ENCODE results near the gene RELA.

The RELA gene

GRCh38 chr11:65657426-65657825, 5.3 kb downstream of the RELA start:
- Histone ChIP-seq H3K27ac (no peak overlapping the region), H3K27me3 (ENCODE audit: control insufficient read depth, insufficient read depth, low read length) (no peaks in the 10 kb centered on the region), H3K9ac (no peak overlapping the region), H3K9me3 (ENCODE audit: control insufficient read depth, low read length) (no peaks in the 10 kb centered on the region), H3K36me3 (ENCODE audit: control insufficient read depth, insufficient read depth, low read length) (no peaks in the 10 kb centered on the region), H2AFZ (no peak overlapping the region), H3K79me2 (no peaks in the 10 kb centered on the region), H3K4me1 (peaks cover 6% of the 10 kb centered on the region), H3K4me3 (ENCODE audit: low read depth, low read length) (no peak overlapping the region), H3K4me2 (ENCODE audit: low read length) (no peak overlapping the region)
- TF ChIP-seq CTCF (IDR thresholded peaks at IDR 0.05): no peak

GRCh38 chr11:65655570-65656332, 7.0 kb downstream of the RELA start:
- H3K4me1 ChIP-seq: peaks cover 10% of the 10 kb centered on the region
- no peaks in the 10 kb centered on the region for H3K79me2 ChIP-seq
- H3K27ac ChIP-seq: no peak overlapping the region
- no peak overlapping the region for H2AFZ ChIP-seq
- TF ChIP-seq CTCF (IDR thresholded peaks at IDR 0.05): no peak
- no peak overlapping the region for H3K4me3 ChIP-seq (ENCODE audit: low read depth, low read length)
- H3K9ac ChIP-seq: no peak overlapping the region
- no peaks in the 10 kb centered on the region for H3K9me3 ChIP-seq (ENCODE audit: control insufficient read depth, low read length)
- H3K4me2 ChIP-seq (ENCODE audit: low read length): no peak overlapping the region
- no peaks in the 10 kb centered on the region for H3K27me3 ChIP-seq (ENCODE audit: control insufficient read depth, insufficient read depth, low read length)
- H3K36me3 ChIP-seq (ENCODE audit: control insufficient read depth, insufficient read depth, low read length): no peaks in the 10 kb centered on the region

GRCh38 chr11:65654375-65655349, 8.1 kb downstream of the RELA start:
- Histone ChIP-seq H3K36me3 (ENCODE audit: control insufficient read depth, insufficient read depth, low read length) (no peaks in the 10 kb centered on the region), H3K4me2 (ENCODE audit: low read length) (no peak overlapping the region), H3K9ac (no peak overlapping the region), H3K27ac (no peak overlapping the region), H2AFZ (no peak overlapping the region), H3K9me3 (ENCODE audit: control insufficient read depth, low read length) (no peaks in the 10 kb centered on the region), H3K4me1 (peaks cover 10% of the 10 kb centered on the region), H3K4me3 (ENCODE audit: low read depth, low read length) (no peak overlapping the region), H3K79me2 (no peaks in the 10 kb centered on the region), H3K27me3 (ENCODE audit: control insufficient read depth, insufficient read depth, low read length) (no peaks in the 10 kb centered on the region)
- no peak for TF ChIP-seq CTCF (IDR thresholded peaks at IDR 0.05)

GRCh38 chr11:65653229-65654225, 9.2 kb downstream of the RELA start:
- H3K9me3 ChIP-seq (ENCODE audit: control insufficient read depth, low read length): no peaks in the 10 kb centered on the region
- peaks cover 10% of the 10 kb centered on the region for H3K4me1 ChIP-seq
- peak overlapping the region; percentile 94 for H3K27ac ChIP-seq
- H3K9ac ChIP-seq: no peak overlapping the region
- TF ChIP-seq CTCF (IDR thresholded peaks at IDR 0.05): no peak
- H3K36me3 ChIP-seq (ENCODE audit: control insufficient read depth, insufficient read depth, low read length): no peaks in the 10 kb centered on the region
- peak overlapping the region; percentile 66 for H2AFZ ChIP-seq
- peak overlapping the region; percentile 56 for H3K4me3 ChIP-seq (ENCODE audit: low read depth, low read length)
- H3K79me2 ChIP-seq: no peaks in the 10 kb centered on the region
- H3K4me2 ChIP-seq (ENCODE audit: low read length): peak overlapping the region; percentile 65
- no peaks in the 10 kb centered on the region for H3K27me3 ChIP-seq (ENCODE audit: control insufficient read depth, insufficient read depth, low read length)
